Measurements from ENCODE around the gene TEX36.
"Not testable (repeated sequence)": the region's sequence is repeated elsewhere in the genome, so short reads cannot be mapped to it uniquely, and the experiment has no call there.

Gene TEX36, protein sequence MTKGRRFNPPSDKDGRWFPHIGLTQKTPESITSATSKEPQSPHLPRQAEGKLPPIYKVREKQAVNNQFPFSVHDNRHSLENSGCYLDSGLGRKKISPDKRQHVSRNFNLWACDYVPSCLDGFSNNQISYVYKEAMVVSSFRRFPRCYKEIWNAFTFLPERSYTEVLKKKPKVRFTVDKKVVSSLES

DNA sequence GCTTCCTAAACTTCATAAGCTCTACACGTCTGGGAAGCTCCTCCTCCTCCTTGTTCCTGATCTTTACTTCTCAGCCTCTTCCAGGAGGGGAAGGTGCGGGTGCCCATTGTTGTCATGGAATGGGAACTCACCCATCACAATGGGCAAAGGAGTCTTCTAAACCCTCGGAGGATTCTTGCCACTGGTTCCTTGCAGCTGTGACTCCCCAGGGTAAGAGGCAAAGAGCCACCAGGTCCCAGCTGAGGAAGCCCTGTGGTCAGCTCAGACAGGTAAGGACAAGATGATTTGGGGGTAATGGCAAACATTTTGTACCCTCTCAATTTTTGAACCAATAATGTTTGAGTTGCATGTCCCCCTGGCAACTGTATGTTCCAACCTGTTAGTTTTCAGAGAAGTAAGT lies at the start of gene TEX36:
TEX36 (minus strand) TSS at position 101 of the 400 bp plus-strand sequence. CDS start 174 bp downstream, outside the sequence.
- TF ChIP-seq, protein P1, sequence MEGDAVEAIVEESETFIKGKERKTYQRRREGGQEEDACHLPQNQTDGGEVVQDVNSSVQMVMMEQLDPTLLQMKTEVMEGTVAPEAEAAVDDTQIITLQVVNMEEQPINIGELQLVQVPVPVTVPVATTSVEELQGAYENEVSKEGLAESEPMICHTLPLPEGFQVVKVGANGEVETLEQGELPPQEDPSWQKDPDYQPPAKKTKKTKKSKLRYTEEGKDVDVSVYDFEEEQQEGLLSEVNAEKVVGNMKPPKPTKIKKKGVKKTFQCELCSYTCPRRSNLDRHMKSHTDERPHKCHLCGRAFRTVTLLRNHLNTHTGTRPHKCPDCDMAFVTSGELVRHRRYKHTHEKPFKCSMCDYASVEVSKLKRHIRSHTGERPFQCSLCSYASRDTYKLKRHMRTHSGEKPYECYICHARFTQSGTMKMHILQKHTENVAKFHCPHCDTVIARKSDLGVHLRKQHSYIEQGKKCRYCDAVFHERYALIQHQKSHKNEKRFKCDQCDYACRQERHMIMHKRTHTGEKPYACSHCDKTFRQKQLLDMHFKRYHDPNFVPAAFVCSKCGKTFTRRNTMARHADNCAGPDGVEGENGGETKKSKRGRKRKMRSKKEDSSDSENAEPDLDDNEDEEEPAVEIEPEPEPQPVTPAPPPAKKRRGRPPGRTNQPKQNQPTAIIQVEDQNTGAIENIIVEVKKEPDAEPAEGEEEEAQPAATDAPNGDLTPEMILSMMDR (conservative IDR thresholded peaks at IDR 0.05; ENCODE audit: low read length), result no peak
- no peak within 1 kb of the TSS for H3K4me3 ChIP-seq (ENCODE audit: low read length)
- no peak for DNase-seq (ENCODE audit: low read depth)

DNA sequence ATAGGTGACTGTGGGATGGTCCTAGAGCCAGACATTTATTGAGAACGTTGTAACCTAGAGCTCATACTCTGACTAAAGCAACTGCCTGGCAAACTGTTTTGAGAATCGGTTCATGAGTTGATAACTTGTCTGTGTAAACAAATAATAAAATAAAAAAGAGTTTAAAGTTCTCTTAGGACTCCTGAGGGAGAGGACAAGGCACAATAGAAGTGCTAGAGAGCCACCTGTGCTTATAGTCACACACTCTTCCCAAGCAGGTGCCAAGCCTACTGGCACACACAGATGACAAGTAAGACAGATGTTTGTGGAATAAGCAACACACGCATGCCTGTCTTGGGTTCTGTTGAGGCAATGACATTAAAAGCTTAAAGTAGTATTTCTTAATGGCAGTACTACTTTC lies 44.5 kb upstream of the TEX36 start:
- H3K4me3 ChIP-seq (ENCODE audit: low read length), result no peak overlapping the region
- no peak for DNase-seq (ENCODE audit: low read depth)
- TF ChIP-seq, protein P1 (conservative IDR thresholded peaks at IDR 0.05; ENCODE audit: low read length), result no peak

DNA sequence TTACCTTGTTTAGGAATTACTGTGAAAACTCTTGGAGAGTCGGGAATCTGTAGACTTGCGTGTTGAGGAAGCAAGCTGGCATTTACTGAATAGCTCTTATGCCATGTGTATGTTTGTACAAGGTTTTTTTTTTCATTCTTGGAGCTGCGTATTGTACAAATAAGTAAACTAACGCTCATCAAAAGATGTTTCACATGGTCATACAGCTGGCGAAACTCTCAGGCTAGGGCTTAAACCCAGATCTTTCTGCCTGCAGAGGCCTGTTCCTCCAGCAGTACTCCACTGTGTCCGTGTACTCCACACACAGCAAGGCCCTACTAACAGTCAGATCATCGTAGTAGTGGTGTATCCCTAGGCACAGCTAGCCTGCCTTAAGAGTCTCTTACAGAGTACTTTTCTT lies 44.0 kb upstream of the TEX36 start:
- no peak overlapping the region for H3K4me3 ChIP-seq (ENCODE audit: low read length)
- TF ChIP-seq, protein P1 (conservative IDR thresholded peaks at IDR 0.05; ENCODE audit: low read length), result no peak
- no peak for DNase-seq (ENCODE audit: low read depth)

DNA sequence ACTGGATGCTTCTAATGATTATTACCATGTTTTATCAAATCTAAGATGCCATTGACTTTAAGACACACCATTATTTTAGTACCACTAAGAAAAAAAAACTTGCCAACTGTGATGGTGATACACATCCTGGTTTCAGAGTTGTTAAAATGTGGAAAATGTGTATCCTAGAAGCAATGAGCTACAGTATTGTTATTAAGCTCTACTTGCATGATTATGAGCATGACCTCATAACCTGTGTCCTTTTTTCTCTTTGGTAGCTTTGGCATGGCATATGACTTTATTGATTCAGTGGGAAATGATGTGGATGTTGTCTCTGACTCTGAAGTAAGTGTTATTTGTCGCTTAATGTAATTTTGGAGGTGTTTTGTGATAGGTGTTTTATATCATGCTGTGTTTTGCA lies 39.8 kb upstream of the TEX36 start:
- TF ChIP-seq, protein P1 (conservative IDR thresholded peaks at IDR 0.05; ENCODE audit: low read length), result no peak
- DNase-seq (ENCODE audit: low read depth), result no peak
- no peak overlapping the region for H3K4me3 ChIP-seq (ENCODE audit: low read length)

DNA sequence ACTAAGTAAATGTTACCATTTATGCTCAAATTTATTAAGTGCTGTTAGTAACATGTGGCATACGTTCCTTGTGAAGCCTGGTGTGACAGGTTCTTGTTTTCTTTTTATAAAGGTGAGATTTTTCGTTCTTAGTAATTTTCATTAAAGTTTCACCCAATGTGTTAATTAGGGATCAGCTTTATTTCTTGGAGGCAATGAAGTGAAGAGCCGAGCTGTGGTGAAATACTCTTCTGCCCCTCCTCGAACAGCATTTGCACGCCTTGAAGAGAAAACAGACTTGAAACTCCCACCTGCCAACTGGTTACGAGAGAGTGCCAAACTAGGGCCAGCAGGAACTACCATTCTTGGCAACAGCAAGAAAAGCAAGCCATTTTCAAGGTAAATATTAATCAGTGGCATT lies 38.1 kb upstream of the TEX36 start:
- no peak for DNase-seq (ENCODE audit: low read depth)
- H3K4me3 ChIP-seq (ENCODE audit: low read length), result no peak overlapping the region

DNA sequence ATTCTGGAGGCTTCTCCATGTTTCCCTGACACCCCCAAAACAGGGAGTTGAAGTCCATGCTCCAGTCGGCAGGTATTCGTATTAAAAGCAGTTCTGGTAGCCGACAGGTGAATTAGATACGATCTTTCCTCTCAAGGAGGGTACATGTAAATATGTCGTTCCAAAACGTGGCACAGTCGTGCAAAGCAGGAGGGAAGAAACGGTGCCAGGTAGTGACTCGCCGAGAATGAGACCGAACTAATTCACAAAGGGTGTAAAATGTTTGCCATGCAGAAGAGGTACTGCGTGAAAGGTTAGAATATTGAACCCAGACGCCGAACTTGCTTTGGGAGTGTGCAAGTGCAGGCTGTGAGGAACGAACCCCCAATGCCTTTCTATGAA lies 37.0 kb upstream of the TEX36 start:
- peak overlapping the region; percentile 97 for H3K4me3 ChIP-seq (ENCODE audit: low read length)
- DNase-seq (ENCODE audit: low read depth), result no peak
- TF ChIP-seq, protein P1 (conservative IDR thresholded peaks at IDR 0.05; ENCODE audit: low read length), result no peak

More for the DNA sequence above, 38.1 kb upstream of the TEX36 start:
- TF ChIP-seq, protein P1 (conservative IDR thresholded peaks at IDR 0.05; ENCODE audit: low read length), result no peak

DNA sequence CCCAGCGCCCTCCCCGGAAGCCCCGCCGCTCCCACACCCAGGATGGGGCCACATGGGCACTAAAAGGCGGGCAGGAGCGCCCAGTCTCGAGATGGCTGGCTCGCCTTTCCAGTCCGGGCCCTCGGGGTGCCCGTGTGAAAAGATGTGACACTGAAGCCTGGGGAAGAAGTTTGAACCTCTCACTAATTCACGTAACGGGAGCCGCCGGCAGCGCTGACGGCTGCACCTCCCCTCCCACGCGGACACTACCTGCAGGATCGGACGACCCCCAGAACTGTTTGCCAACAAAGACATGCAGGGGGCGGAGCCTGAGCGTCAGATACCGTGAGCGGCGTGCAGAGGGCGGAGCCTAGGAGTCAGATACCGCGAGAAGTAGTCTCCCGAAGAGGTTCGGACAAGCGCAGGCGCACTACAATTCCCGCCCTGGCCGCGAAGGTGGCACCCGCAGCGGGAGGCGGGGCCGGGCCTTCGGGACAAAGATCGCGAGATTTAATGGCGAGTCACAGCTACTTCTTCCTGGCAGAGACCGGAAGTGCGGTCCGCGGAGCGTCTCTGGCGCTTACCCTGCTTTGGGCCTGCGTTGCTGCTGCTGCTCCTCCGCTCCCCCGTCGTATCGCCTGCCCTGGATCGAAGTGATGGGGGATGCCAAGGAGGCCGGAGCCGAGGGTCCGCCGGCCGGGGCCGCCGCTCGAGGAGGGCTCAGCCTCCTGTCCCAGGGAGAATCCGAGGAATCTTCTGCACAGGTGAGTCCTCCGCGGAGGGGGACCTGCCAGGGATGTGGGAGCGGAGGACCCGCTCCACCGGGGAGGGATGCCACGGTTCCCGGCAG lies 36.4 kb upstream of the TEX36 start, which contains the start of gene EDRF1:
EDRF1 (plus strand) TSS at position 537 of the 829 bp plus-strand sequence; CDS start at position 636, 99 bp downstream.
- TF ChIP-seq, protein P1 (conservative IDR thresholded peaks at IDR 0.05; ENCODE audit: low read length), result no peak
- peak; percentile 98 for DNase-seq (ENCODE audit: low read depth)
- peak within 1 kb of the TSS; percentile 97 for H3K4me3 ChIP-seq (ENCODE audit: low read length)

DNA sequence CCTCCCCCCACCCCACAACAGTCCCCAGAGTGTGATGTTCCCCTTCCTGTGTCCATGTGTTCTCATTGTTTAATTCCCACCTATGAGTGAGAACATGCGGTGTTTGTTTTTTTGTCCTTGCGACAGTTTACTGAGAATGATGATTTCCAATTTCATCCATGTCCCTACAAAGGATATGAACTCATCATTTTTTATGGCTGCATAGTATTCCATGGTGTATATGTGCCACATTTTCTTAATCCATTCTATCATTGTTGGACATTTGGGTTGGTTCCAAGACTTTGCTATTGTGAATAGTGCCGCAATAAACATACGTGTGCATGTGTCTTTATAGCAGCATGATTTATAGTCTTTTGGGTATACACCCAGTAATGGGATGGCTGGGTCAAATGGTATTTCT lies 31.8 kb upstream of the TEX36 start:
- DNase-seq (ENCODE audit: low read depth); H3K4me3 ChIP-seq (ENCODE audit: low read length): not testable (repeated sequence)
